Dedifferentiated amniotic fluid mesenchymal stem cell (primary cell): ENCODE data around the gene ZNF283.
"Not testable (repeated sequence)": the region's sequence is repeated elsewhere in the genome, so short reads cannot be mapped to it uniquely, and the experiment has no call there.

Experiments
- DNase-seq: peaks from one replicate; pipeline ENCODE4 v3.0.0-alpha.2; 2016; ENCODE audit errors: extremely low spot score

ZNF283 gene

DNA sequence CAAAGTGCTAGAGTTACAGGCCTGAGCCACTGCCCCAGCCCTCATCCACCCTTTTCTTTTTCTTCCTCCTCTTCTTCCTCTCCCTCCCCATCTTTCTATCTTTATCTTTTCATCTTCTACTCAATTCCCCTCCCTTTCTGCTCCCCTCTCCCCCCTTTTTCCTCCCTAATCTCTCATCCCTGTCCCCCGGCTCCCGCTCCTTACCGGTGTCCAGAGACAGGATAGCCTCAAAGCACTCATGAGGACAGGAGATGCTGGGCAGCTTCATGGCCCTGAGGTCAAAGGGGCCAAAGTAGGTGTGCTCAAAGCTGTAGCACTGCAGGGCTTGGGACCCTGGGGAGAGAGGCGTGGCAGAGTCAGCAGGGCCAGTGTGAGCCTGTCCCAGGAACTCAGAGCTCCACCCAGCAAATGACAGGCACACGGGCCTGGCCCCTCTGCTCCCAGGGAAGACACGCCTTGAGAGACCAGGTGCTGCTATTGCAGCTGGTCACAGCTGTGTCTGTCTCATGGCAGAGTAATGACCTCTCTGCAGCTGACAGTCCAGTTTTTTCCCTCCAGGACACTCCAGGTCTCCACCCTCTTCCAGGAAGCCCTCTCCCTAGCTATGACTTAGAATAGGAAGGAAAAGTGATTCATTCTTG is 27.5 kb upstream of the ZNF283 start:
- DNase-seq, result no peak

DNA sequence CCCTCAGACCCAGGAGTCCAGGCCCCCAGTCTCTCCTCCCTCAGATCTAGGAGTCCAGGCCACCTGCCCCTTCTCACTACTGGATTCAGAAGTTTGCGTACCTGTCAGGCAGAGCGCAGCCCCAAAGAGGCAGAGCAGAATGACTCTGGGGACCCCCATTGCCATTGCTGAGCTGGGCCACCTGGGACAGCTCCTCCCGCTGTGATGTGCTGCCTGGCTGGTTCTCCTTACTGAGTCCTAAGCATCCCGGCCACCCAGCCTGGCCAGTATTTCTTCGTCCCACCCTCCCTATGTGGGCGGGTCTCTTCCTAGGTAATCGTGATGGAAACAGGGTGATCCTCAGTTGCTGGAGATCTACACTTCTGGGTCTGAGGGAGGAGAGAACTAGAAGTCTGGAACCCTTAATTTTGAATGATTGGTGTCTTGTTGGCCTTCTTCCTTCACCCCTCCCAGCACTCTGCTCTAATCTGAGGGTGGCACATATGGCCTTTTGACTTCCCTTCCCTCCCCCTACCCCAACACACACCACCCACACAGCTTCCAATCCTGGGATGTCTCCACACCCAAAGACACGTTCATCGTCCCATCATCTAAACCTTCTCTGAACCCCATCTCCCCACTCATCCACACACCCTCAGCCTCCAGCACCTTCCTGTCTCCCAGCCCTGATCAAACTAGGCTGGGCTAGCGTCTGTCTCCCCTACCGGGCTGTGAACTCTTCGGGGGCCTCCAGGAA is 24.7 kb upstream of the ZNF283 start, which contains the start of gene LYPD5:
TSS of gene LYPD5 (minus strand) at position 232 of the 736 bp plus-strand sequence. CDS start at position 165, 67 bp downstream.
- DNase-seq, result no peak

DNA sequence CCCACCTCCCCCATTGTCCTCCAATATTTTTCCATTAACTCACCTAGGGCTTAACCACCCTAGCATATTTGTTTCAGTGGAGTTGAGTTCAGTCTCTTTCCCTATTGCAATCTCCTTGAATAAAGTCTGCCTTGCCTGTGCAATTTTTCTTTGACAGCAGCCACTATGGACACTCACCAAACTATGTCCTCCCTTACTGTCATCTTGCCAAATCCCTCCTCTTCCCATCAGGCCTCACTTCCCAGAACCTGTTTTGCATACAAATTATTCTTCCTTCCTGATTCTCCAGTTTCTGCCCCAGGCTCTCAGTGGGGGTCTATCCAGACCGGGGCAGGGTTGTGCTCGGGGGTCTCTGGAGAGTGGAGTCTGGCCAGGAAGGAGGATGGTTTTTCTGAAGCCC is 22.7 kb upstream of the ZNF283 start:
- no peak for DNase-seq

DNA sequence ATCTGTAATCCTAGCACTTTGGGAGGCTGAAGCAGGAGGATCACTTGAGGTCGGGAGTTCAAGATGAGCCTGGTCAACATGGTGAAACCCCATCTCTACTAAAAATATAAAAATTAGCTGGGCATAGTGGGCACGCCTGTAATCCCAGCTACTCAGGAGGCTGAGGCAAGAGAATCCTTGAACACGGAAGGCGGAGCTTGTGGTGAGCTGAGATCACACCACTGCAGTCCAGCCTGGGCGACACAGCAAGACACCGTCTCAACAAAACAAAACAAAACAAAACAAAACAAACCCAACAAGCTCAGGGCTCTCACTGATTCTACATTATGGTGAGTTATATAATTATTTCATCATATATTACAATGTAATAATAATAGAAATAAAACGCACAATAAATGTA is 20.7 kb upstream of the ZNF283 start:
- DNase-seq, result not testable (repeated sequence)

DNA sequence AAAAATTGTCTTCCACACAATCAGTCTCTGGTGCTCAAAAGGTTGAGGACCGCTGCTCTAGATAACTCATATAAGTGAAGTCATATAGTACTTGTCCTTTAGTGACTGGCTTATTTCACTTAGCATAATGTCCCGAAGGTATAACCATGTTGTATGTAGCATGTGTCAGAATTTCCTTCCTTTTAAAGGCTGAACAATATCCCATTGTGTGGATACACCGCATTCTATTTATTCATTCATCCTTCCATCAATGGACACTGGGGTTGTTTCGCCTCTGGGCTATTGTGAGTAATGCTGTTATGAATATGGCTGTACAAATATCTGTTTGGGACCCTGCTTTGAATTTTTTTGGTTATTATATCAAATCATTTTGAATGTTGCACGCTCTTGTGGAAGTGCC is 20.3 kb upstream of the ZNF283 start:
- DNase-seq, result no peak

DNA sequence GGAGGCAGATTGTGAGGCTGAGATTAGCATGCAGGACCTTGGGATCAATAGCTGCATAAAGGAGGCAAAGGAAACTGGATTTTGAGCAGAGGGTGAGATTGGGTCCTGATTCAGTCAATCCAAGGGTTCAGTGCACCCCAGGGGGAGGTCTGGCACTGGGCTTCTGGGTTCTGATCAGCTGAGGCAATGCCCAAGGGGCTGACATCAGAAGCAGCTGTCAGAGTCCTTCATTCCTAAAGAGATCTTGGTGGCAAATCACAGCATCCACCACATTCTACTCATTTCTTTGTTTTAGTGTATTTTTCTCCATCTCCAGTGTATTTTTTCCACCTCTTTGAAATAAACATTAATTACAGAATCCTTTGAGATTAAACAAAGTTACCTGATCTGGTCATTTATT is 19.5 kb upstream of the ZNF283 start:
- no peak for DNase-seq

DNA sequence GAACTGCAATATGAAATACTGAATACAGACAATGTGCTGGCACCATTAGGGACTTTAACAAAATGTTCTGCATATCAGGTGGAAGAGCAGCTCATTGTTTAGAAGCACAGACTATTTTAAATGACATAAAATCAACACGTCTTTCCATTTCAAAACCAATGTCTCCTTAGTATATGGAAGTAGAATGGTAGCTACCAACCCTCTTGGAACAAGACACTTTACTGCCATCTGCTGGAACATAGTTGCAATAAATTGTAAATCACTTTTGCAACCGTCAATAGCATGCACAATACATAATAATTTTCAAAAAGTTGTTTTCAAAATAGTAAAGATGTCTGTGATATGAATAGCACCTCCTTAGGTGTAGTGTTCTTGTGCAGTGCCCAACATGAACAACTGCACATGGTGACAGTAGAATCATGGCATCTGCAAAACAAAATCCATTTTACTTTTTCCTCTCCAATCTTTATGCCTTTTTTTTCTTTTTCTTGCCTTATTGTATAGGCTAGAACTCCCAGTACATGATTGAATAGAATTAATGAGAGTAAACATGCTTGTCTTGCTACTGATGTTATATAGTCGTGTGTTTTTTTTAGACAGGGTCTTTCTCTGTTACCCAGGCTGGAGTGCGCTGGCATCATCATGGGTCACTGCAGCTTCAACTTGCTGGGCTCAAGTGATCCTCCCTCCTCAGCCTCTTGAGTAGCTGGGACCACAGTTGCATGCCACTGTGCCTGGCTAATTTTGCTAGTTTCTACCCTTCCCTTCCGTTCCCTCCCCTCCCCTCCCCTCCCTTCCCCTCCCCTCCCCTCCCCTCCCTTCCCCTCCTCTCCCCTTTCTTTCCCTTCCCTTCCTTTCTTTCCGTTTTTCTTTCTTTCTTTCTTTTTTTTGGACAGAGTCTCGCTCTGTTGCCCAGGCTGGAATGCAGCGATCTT is 17.1 kb upstream of the ZNF283 start:
- peak; percentile 57 for DNase-seq

DNA sequence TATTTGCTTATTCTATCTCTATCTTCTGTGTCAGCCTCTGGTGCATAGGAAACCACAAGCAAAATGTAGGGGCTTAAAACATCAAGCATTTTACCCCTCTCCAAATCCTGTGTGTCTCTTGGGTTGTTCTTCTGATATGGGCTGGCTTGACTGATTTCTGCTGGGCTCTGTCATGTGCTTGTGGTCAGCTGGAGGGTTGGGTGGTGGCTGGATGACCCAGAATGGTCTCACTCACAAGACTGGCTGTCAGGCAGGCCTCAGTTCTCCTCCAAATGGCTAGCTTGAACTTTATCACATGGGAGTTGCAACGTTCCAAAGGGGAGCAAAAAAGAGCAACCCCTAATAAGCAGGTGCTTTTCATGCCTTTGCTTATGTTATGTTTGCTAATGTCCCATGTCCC is 15.3 kb upstream of the ZNF283 start:
- no peak for DNase-seq

DNA sequence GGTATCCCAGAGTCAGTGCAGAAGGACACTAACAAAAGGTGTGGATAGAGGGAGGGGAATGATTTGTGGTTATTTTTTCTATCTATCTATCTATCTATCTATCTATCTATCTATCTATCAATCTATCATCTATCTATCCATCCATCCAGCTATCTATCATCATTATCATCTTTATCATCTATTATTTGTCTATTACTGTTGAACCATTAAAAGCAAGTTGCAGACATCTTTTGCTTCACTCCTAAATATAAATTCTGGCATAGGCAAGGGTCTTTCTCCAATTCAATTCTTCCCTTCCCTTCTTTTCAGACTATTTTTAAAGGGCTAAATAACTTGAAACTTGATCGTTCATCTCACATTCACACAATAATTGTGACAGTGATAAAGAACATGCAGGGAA is 14.9 kb upstream of the ZNF283 start:
- DNase-seq, result no peak

DNA sequence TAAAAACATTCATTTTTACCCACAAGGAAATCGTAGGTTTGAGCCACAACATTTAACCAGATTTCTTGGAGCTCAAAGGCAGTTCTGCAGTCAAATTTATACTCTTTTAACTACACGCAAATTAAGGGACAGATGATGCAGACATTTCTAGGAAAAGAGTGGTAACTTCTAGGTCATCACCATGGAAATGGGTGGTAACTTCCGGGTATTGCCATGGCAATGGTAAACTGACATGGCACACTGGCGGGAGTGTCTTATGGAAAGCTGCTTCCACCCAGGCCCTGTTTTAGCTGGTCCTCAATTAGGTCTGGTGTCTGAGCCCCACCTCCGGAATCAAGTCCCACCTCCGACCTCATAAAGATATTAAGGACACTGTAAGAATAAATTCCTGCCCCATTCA is 14.4 kb upstream of the ZNF283 start:
- no peak for DNase-seq

DNA sequence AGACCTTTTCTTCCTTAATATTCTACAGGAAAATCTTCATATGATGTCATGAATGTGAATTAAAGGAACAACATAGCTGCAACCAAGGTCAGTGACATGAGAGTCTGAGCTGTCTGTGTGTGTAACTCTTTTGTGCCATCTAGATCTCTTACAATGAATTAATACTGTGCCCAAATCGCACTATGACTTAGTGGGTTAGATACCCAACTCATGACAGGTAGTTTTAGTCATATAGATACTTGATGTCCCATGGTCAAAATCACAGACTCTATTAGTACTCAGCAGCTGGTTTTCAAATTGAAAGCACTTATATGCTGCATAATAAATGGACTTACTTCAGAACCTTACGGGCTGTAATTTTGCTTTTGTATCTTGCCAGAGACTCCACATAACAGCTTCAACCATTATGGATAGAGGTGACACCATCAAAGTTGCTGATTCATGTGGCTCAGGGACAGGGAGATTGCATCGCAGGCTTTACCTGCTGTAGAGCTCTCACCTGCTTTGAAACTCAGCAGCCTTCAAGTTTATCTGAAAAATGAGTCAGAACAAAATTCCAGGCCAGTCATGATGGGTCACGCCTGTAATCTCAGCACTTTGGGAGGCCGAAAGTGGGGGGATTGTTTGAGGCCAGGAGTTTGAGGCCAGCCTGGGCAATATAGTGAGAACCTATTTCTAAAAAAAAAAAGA is 12.3 kb upstream of the ZNF283 start:
- no peak for DNase-seq

DNA sequence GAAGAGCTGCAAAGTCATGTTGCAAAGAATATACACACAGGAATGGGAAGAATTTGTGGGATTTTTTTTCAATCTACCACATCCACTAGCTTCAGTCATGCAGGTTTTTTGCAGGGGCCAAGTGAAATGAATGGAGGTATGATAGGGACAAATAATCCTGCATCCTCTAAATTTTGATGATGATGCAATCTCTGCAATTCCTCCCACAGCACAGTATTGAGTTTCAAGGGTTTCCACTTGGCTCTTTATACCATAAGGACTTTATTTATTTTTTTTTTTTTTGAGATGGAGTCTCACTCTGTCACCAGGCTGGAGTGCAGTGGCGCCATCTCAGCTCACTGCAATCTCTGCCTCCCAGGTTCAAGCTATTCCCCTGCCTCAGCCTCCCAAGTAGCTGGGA is 9.7 kb upstream of the ZNF283 start:
- not testable (repeated sequence) for DNase-seq

DNA sequence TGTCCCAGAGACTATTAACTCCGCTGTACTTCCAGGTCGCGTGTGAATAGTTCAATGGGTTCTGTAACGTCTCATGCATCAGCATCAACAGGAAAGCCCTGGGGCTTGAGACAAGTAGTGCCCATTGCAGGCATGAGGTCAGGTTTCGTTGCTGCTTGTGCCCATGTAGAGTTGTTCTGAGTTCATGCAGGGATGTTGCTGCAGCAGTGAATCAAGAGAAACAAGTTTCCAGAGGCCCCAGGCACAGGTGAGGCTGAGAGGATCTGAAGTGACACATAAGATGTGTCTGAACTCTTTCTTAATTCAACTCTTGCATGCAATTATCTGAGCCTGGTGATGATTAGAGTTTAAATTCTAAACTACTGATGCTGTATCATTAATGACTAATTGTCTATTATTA is 8.6 kb upstream of the ZNF283 start:
- DNase-seq, result no peak

DNA sequence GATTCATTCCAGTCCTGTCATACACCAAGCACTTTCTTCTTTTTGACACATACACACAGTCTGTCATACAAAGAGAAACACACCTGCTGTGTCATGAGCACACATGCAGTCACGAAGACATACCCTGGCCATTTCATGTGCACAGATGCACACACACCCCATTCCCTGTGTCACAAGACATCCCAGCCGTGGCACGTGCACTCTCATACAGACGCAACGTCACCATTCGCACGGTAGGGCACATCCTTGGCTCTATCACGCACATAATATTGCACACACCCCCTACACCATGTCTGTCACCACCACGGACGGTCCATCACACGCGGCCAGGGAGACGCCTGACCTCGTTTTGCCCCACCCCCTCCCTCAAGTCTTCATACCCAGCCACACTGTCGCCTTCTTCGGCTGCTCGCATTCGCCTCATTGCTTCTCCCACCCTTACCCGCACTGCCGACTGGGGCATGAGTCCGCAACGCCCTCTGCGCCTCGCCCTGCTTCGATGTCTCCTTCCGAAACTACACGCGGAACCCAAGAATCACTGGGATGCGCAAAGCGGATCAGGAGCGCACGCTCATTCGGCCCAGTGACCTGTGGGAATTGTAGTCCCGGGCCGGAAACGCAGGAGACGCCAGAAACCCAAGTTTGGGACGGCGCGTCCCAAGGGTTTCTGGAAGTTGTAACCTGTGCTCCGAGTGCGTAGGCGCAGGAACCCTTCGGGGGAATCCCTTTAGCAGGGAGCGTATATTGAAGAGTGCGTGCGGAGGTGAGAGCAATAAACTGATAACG is 6.8 kb upstream of the ZNF283 start:
- DNase-seq, result no peak

DNA sequence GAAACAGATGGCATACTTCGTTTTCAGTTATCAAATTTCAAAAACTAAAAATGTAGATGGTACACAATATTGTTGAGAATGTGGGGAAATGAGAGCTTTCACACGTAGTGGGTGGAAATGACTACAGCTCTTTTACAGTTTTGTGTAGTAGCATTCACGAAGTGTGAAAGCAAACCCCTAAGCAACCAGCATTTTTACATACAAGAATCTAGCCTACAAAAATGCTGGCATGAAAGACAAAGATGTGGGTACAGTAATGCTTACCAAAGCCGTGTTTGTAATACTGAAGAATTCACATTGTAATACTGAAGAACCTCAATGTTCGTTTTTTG is 6.3 kb upstream of the ZNF283 start:
- DNase-seq, result no peak

DNA sequence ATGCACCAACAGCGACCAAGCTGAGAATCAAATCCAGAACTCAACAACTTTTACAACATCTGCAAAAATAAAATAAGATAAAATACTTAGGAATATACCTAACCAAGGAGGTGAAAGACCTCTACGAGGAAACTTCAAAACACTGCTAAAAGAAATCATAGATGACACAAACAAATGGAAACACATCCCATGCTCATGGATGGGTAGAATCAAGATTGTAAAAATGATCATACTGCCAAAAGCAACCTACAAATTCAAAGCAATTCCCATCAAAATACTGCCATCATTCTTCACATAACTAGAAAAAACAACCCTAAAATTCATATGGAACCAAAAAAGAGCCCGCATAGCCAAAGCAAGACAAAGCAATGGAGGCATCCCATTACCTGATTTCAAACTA is 3.3 kb upstream of the ZNF283 start:
- not testable (repeated sequence) for DNase-seq

DNA sequence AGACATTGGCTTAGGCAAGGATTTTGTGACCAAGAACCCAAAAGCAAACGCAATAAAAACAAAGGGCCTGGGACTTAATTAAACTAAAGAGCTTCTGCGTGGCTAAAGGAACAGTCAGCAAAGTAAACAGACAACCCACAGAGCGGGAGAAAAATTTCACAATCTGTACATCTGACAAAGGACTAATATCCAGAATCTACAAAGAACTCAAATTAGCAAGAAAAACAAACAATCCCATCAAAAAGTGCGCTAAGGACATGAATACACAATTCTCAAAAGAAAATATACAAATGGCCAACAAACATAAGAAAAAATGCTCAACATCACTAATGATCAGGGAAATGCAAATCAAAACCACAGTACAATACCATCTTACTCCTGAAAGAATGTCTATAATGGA is 2.5 kb upstream of the ZNF283 start:
- DNase-seq, result not testable (repeated sequence)

DNA sequence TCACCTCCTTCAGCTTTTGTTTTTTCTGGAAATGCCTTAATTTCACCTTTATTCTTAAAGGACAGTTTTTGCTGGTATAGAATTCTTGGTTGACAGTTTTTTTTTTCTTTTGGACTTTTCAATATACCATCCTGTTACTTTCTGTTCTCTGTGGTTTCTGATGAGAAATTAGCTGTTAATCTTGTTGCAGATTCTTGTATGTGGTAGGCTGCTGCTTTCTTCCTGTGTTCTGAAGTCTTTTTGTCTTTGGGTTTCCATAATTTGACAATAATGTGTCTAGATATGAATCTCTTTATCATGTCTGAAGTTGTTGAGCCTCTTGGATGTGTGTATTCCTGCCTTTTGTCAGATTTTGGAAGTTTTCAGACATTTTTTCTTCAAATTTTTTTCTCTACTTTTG is 12.0 kb downstream of the ZNF283 start:
- no peak for DNase-seq

DNA sequence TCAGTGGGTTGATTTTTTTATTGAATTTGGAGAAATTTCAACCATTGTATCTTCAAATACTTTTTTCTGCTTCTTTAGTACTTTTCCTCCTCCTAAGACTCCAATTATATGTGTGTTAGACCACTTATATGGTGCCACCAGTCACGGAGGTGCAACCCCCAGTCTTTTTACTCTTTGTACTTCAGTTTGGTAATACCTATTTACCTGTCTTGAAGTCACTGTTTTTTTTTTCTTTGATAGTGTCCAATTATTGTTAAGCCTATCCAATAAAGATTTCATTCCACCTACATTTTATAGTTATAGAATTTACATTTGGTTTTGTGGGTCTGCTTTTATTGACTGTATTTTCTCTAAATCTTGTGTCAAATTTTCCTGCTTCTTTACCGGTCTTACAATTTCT is 14.9 kb downstream of the ZNF283 start:
- DNase-seq, result no peak

DNA sequence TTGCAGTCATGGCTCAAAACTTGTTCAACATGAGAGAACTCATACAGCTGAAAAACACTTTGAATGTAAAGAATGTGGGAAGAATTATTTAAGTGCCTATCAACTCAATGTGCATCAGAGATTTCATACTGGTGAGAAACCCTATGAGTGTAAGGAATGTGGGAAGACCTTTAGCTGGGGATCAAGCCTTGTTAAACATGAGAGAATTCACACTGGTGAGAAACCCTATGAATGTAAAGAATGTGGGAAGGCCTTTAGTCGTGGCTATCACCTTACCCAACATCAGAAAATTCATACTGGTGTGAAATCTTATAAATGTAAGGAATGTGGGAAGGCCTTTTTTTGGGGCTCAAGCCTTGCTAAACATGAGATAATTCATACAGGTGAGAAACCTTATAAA is 20.1 kb downstream of the ZNF283 start:
- DNase-seq, result no peak

DNA sequence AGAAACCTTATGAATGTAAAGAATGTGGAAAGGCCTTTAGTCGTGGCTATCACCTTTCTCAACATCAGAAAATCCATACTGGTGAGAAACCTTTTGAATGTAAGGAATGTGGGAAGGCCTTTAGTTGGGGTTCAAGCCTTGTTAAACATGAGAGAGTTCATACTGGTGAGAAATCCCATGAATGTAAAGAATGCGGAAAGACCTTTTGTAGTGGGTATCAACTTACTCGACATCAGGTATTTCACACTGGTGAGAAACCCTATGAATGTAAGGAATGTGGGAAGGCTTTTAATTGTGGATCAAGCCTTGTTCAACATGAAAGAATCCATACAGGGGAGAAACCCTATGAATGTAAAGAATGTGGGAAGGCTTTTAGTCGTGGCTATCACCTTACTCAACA is 20.8 kb downstream of the ZNF283 start:
- no peak for DNase-seq
